GM13976 (cell line): ENCODE measurements around the gene CSNK1G1.

Experiments used
- DNase-seq: peaks from one replicate; pipeline ENCODE4 v3.0.0; 2012; ENCODE audit warnings: low spot score
- CTCF ChIP-seq: IDR thresholded peaks from 2 replicates; pipeline ENCODE4 v1.5.1; 2012; ENCODE audit warnings: borderline replicate concordance, mild to moderate bottlenecking; ENCODE audit not compliant: insufficient read depth; ENCODE audit errors: extremely low read depth, missing control alignments, control extremely low read depth
- in situ Hi-C: fragments of 300-500 bp; cut with MboI; formaldehyde crosslinking; loops from one replicate; pipeline ENCODE4 v1.12.0; 2022; ENCODE audit warnings: low sequenced_read_pairs, mixed read lengths, inconsistent platforms; ENCODE audit not compliant: unreplicated experiment

Gene CSNK1G1

GRCh38 chr15:64369078-64369607 is 13.2 kb upstream of the CSNK1G1 start:
- TF ChIP-seq CTCF = no peak
- in situ Hi-C loops = no loop called here
- no peak for DNase-seq

GRCh38 chr15:64361259-64361658 is 5.3 kb upstream of the CSNK1G1 start:
- TF ChIP-seq CTCF = no peak
- no peak for DNase-seq
- in situ Hi-C loops = no loop called here

- DNase-seq = no peak
- TF ChIP-seq CTCF = no peak
- in situ Hi-C loops = no loop called here
Observed at GRCh38 chr15:64356710-64357040, 702 bp upstream of the CSNK1G1 start.

- TF ChIP-seq CTCF = no peak
- no peak for DNase-seq
- in situ Hi-C loops = no loop called here
Observed at GRCh38 chr15:64355348-64355943, 527 bp downstream of the CSNK1G1 start.

- DNase-seq = no peak
- no peak for TF ChIP-seq CTCF
- in situ Hi-C loops = no loop called here
Observed at GRCh38 chr15:64354688-64355344, 1.2 kb downstream of the CSNK1G1 start.

- DNase-seq = no peak
- no peak for TF ChIP-seq CTCF
- in situ Hi-C loops = no loop called here
Observed at GRCh38 chr15:64351265-64351664, 4.7 kb downstream of the CSNK1G1 start.
